CD14-positive monocyte (primary cell): Measurements from ENCODE around the gene OSBPL2. TPM values are rescaled to one million over a fixed set of nuclear protein-coding genes. Genes with fewer than 3 reads are reported as not detected.

Experiments used
- DNase-seq, 3 donors: peaks; one replicate each; pipeline ENCODE4 v3.0.0-alpha.2; 2011 to 2022
- H2AFZ ChIP-seq: 2 replicates; pipeline ENCODE4 v1.6.0; 2012; ENCODE audit warnings: mild to moderate bottlenecking, low read depth, low read length, inconsistent platforms; ENCODE audit not compliant: insufficient read depth, poor library complexity, severe bottlenecking
- H3K27ac ChIP-seq, 2 donors: 1 replicate in 1 of 2; 2 replicates in 1 of 2; pipeline ENCODE4 v1.5.1; 2012 to 2013; ENCODE audit warnings: low read length in 2 of 2, control low read depth in 1 of 2, inconsistent platforms in 1 of 2, low read depth in 1 of 2, mild to moderate bottlenecking in 1 of 2
- H3K27me3 ChIP-seq, 2 donors: one replicate each; pipeline versions ENCODE4 v1.6.0 to v1.6.1; 2011 to 2013; ENCODE audit warnings: low read length in 2 of 2; ENCODE audit not compliant: control insufficient read depth in 2 of 2, insufficient read depth in 2 of 2
- H3K36me3 ChIP-seq, 2 donors: replicated peaks in 1 of 2; 1 replicate in 1 of 2; 2 replicates in 1 of 2; pipeline versions ENCODE4 v1.5.1 to v1.6.1; 2012 to 2013; ENCODE audit warnings: low read length in 2 of 2, control low read depth in 1 of 2, inconsistent platforms in 1 of 2, mild to moderate bottlenecking in 1 of 2; ENCODE audit not compliant: insufficient read depth in 2 of 2, control insufficient read depth in 1 of 2
- H3K4me1 ChIP-seq, 2 donors: 1 replicate in 1 of 2; 2 replicates in 1 of 2; pipeline versions ENCODE4 v1.5.1 to v1.6.1; 2012 to 2013; ENCODE audit warnings: low read length in 2 of 2, control low read depth in 1 of 2, inconsistent platforms in 1 of 2, mild to moderate bottlenecking in 1 of 2, moderate library complexity in 1 of 2; ENCODE audit not compliant: insufficient read depth in 2 of 2, control insufficient read depth in 1 of 2
- H3K4me2 ChIP-seq: replicated peaks from 2 replicates; pipeline ENCODE3; 2012; ENCODE audit warnings: low read length, moderate library complexity, mild to moderate bottlenecking; ENCODE audit not compliant: poor library complexity, severe bottlenecking; ENCODE audit errors: extremely low read depth
- H3K4me3 ChIP-seq, 3 experiments: fragments of 200-600 bp in 1 of 3; sonication (generic) in 1 of 3; replicated peaks in 1 of 3; 1 replicate in 2 of 3; 2 replicates in 1 of 3; pipeline ENCODE4 v1.5.1; 2011 to 2013; ENCODE audit warnings: low read length in 3 of 3, mild to moderate bottlenecking in 3 of 3, control low read depth in 2 of 3, low read depth in 2 of 3, inconsistent platforms in 1 of 3, moderate library complexity in 1 of 3
- H3K79me2 ChIP-seq: 2 replicates; pipeline ENCODE4 v1.6.0; 2012; ENCODE audit warnings: mild to moderate bottlenecking, control low read depth, inconsistent platforms, low read length, moderate library complexity; ENCODE audit not compliant: insufficient read depth
- H3K9ac ChIP-seq: 2 replicates; pipeline ENCODE4 v1.6.0; 2017; ENCODE audit warnings: low read length, mild to moderate bottlenecking; ENCODE audit not compliant: insufficient read depth, poor library complexity, severe bottlenecking
- H3K9me3 ChIP-seq, 2 donors: replicated peaks in 1 of 2; 1 replicate in 1 of 2; 2 replicates in 1 of 2; pipeline versions ENCODE4 v1.5.1 to v1.6.1; 2012 to 2013; ENCODE audit warnings: low read length in 2 of 2, control low read depth in 1 of 2; ENCODE audit not compliant: control insufficient read depth in 1 of 2, insufficient read depth in 1 of 2
- H4K20me1 ChIP-seq: 2 replicates; pipeline ENCODE4 v1.6.0; 2012; ENCODE audit warnings: mild to moderate bottlenecking, low read length, control low read depth, moderate library complexity; ENCODE audit not compliant: insufficient read depth
- H3K27ac Mint-ChIP-seq, 7 donors: one replicate each; pipeline ENCODE4 v1.8.0; 2020; ENCODE audit warnings: mild to moderate bottlenecking in 7 of 7, mixed read lengths in 7 of 7, moderate library complexity in 6 of 7, inconsistent platforms in 2 of 7
- H3K27me3 Mint-ChIP-seq, 3 donors: one replicate each; pipeline ENCODE4 v1.8.0; 2021 to 2022; ENCODE audit warnings: low read depth in 3 of 3, mild to moderate bottlenecking in 3 of 3, mixed read lengths in 3 of 3, moderate library complexity in 3 of 3, inconsistent platforms in 1 of 3
- H3K36me3 Mint-ChIP-seq, 2 donors: one replicate each; pipeline ENCODE4 v1.8.0; 2020; ENCODE audit warnings: mixed read lengths in 2 of 2, inconsistent platforms in 1 of 2, mild to moderate bottlenecking in 1 of 2
- H3K4me1 Mint-ChIP-seq: one replicate; pipeline ENCODE4 v1.8.0; 2020; ENCODE audit warnings: mild to moderate bottlenecking, mixed read lengths
- H3K4me3 Mint-ChIP-seq, 2 donors: one replicate each; pipeline ENCODE4 v1.8.0; 2020; ENCODE audit warnings: mild to moderate bottlenecking in 2 of 2, mixed read lengths in 2 of 2, moderate library complexity in 1 of 2
- H3K9me3 Mint-ChIP-seq, 7 donors: one replicate each; pipeline ENCODE4 v1.8.0; 2020 to 2022; ENCODE audit warnings: mixed read lengths in 7 of 7, mild to moderate bottlenecking in 6 of 7, moderate library complexity in 6 of 7, inconsistent platforms in 2 of 7
- WGBS: methylation state at CpG from one replicate; pipeline ENCODE4 v1.1.5; 2013; ENCODE audit warnings: missing lambda C conversion rate; ENCODE audit not compliant: insufficient coverage; 5-methylcytosine and 5-hydroxymethylcytosine counted together
- intact Hi-C, 2 donors: fragments of 100-400 bp; cut with micrococcal nuclease; formaldehyde crosslinking; loops; one replicate each; pipeline versions ENCODE4 v1.15.0 to v1.15.1; 2023
- polyA plus RNA-seq, 3 donors: library from polyadenylated mRNA; depleted of rRNA in 1 of 3; unstranded in 2 of 3; stranded (reverse) in 1 of 3; fragments of 300-500 nt in 2 of 3; fragments of >200 nt in 1 of 3; fragmentation: Illumina TruSeq in 2 of 3; gene quantifications; 1 replicate in 2 of 3; 2 replicates in 1 of 3; pipeline ENCODE4 v1.2.3, GENCODE V29; 2012 to 2021
- TF ChIP-seq, protein P1 (sequence below): fragments of 200-600 bp; IDR thresholded peaks from one replicate; pipeline ENCODE4 v1.8.0; 2022; ENCODE audit warnings: antibody characterized with exemption, mild to moderate bottlenecking

OSBPL2 gene
- polyA plus RNA-seq, 3 donors = 12.9 to 29.1 (median 17.9) TPM

- Histone ChIP-seq H3K4me1 (no peaks in the 10 kb centered on the region), H3K27me3 (no peaks in the 10 kb centered on the region), H3K27ac (no peak overlapping the region), H2AFZ (no peak overlapping the region), H4K20me1 (no peaks in the 10 kb centered on the region), H3K9ac (no peak overlapping the region), H3K4me3 (no peak overlapping the region), H3K4me2 (no peak overlapping the region), H3K36me3 (no peaks in the 10 kb centered on the region), H3K79me2 (no peaks in the 10 kb centered on the region), H3K9me3 (no peaks in the 10 kb centered on the region)
- WGBS = 94% methylated on average over 50 of the region's 52 CpGs
- Mint-ChIP-seq H3K36me3 (no peaks in the 10 kb centered on the region), H3K9me3 (peaks cover 0 to 3% (median 0%) of the 10 kb centered on the region in 7 donors), H3K27ac (no peak overlapping the region), H3K4me1 (no peaks in the 10 kb centered on the region), H3K27me3 (peaks cover 0 to 1% (median 0%) of the 10 kb centered on the region in 3 donors), H3K4me3 (no peak overlapping the region)
- DNase-seq = no peak
- TF ChIP-seq, protein P1, sequence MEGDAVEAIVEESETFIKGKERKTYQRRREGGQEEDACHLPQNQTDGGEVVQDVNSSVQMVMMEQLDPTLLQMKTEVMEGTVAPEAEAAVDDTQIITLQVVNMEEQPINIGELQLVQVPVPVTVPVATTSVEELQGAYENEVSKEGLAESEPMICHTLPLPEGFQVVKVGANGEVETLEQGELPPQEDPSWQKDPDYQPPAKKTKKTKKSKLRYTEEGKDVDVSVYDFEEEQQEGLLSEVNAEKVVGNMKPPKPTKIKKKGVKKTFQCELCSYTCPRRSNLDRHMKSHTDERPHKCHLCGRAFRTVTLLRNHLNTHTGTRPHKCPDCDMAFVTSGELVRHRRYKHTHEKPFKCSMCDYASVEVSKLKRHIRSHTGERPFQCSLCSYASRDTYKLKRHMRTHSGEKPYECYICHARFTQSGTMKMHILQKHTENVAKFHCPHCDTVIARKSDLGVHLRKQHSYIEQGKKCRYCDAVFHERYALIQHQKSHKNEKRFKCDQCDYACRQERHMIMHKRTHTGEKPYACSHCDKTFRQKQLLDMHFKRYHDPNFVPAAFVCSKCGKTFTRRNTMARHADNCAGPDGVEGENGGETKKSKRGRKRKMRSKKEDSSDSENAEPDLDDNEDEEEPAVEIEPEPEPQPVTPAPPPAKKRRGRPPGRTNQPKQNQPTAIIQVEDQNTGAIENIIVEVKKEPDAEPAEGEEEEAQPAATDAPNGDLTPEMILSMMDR = no peak
- intact Hi-C loops = no loop called here
These were observed 85.0 kb downstream of the OSBPL2 start for GRCh38 chr20:62323146-62323979.

GRCh38 chr20:62323980-62324906, 85.9 kb downstream of the OSBPL2 start:
- no peaks in the 10 kb centered on the region for H3K4me1 ChIP-seq
- intact Hi-C loops = no loop called here
- H3K9ac ChIP-seq = no peak overlapping the region
- TF ChIP-seq, protein P1 = no peak
- no peaks in the 10 kb centered on the region for H3K79me2 ChIP-seq
- no peak overlapping the region for H3K4me3 ChIP-seq
- Mint-ChIP-seq H3K9me3 (peaks cover 0 to 3% (median 0%) of the 10 kb centered on the region in 7 donors), H3K4me1 (no peaks in the 10 kb centered on the region), H3K4me3 (no peak overlapping the region), H3K27ac (no peak overlapping the region), H3K27me3 (no peaks in the 10 kb centered on the region), H3K36me3 (no peaks in the 10 kb centered on the region)
- no peak overlapping the region for H2AFZ ChIP-seq
- WGBS = 93% methylated on average over 24 of the region's 25 CpGs
- H3K4me2 ChIP-seq = no peak overlapping the region
- H3K27ac ChIP-seq = no peak overlapping the region
- DNase-seq = no peak
- no peaks in the 10 kb centered on the region for H3K27me3 ChIP-seq
- H3K36me3 ChIP-seq = no peaks in the 10 kb centered on the region
- no peaks in the 10 kb centered on the region for H3K9me3 ChIP-seq
- H4K20me1 ChIP-seq = no peaks in the 10 kb centered on the region
